H9 (cell line): ENCODE data around the gene FOS. TPM values are rescaled to one million over a fixed set of nuclear protein-coding genes. Genes with fewer than 3 reads are reported as not detected.
A peak's percentile ranks its signal among the peaks of the same experiment; 100 is the strongest.

ENCODE experiments used
- DNase-seq: peaks from one replicate; pipeline ENCODE4 v3.0.0-alpha.2; 2017
- H2AFZ ChIP-seq: one replicate; pipeline ENCODE4 v1.6.1; 2013; ENCODE audit warnings: mild to moderate bottlenecking, low read length, control low read depth, moderate library complexity
- H2AK5ac ChIP-seq: 2 replicates; pipeline ENCODE4 v1.6.1; 2013; ENCODE audit warnings: low read length, control low read depth, mixed read lengths; ENCODE audit not compliant: insufficient read length
- H2BK120ac ChIP-seq: one replicate; pipeline ENCODE4 v1.6.1; 2013; ENCODE audit warnings: low read depth, mild to moderate bottlenecking, low read length, control low read depth, inconsistent platforms; ENCODE audit not compliant: poor library complexity, severe bottlenecking
- H2BK12ac ChIP-seq: 2 replicates; pipeline ENCODE4 v1.6.1; 2013; ENCODE audit warnings: low read length, control low read depth, mixed read lengths, low read depth; ENCODE audit not compliant: insufficient read length
- H2BK15ac ChIP-seq: 2 replicates; pipeline ENCODE4 v1.6.1; 2013; ENCODE audit warnings: low read depth, low read length, control low read depth
- H2BK20ac ChIP-seq: one replicate; pipeline ENCODE4 v1.6.1; 2013; ENCODE audit warnings: low read depth, mild to moderate bottlenecking, low read length, control low read depth, inconsistent platforms; ENCODE audit not compliant: poor library complexity, severe bottlenecking
- H2BK5ac ChIP-seq: 2 replicates; pipeline ENCODE4 v1.6.1; 2013; ENCODE audit warnings: low read length, control low read depth, mixed read lengths; ENCODE audit not compliant: insufficient read length
- H3K14ac ChIP-seq: 2 replicates; pipeline ENCODE4 v1.6.1; 2013; ENCODE audit warnings: low read length, control low read depth; ENCODE audit not compliant: insufficient read depth
- H3K18ac ChIP-seq: 2 replicates; pipeline ENCODE4 v1.6.1; 2013; ENCODE audit warnings: low read depth, mild to moderate bottlenecking, mixed read lengths, low read length, control low read depth; ENCODE audit not compliant: insufficient read length
- H3K23ac ChIP-seq: 2 replicates; pipeline ENCODE4 v1.6.1; 2013; ENCODE audit warnings: low read length, control low read depth, mixed read lengths, low read depth; ENCODE audit not compliant: insufficient read length
- H3K23me2 ChIP-seq: 2 replicates; pipeline ENCODE4 v1.6.1; 2013; ENCODE audit warnings: low read depth, mild to moderate bottlenecking, mixed read lengths, low read length, control low read depth; ENCODE audit not compliant: insufficient read length, poor library complexity, severe bottlenecking
- H3K27ac ChIP-seq: 2 replicates; pipeline ENCODE4 v1.5.1; 2013; ENCODE audit warnings: low read length, control low read depth, mixed read lengths, low read depth; ENCODE audit not compliant: insufficient read length
- H3K27me3 ChIP-seq: 2 replicates; pipeline ENCODE4 v1.6.1; 2013; ENCODE audit warnings: low read length, control low read depth, inconsistent platforms; ENCODE audit not compliant: insufficient read depth
- H3K4ac ChIP-seq: 2 replicates; pipeline ENCODE4 v1.6.1; 2013; ENCODE audit warnings: low read depth, mild to moderate bottlenecking, control low read depth, inconsistent platforms, low read length, moderate library complexity
- H3K4me1 ChIP-seq: 2 replicates; pipeline ENCODE4 v1.6.1; 2013; ENCODE audit warnings: low read length, control low read depth, inconsistent platforms; ENCODE audit not compliant: insufficient read depth
- H3K4me2 ChIP-seq: 2 replicates; pipeline ENCODE4 v1.6.1; 2013; ENCODE audit warnings: low read length, control low read depth, mixed read lengths; ENCODE audit not compliant: insufficient read length, insufficient read depth
- H3K56ac ChIP-seq: 2 replicates; pipeline ENCODE4 v1.6.1; 2013; ENCODE audit warnings: low read depth, mild to moderate bottlenecking, mixed read lengths, low read length, control low read depth; ENCODE audit not compliant: insufficient read length
- H3K79me1 ChIP-seq: 2 replicates; pipeline ENCODE4 v1.6.1; 2013; ENCODE audit warnings: low read depth, mild to moderate bottlenecking, moderate library complexity, low read length, control low read depth, inconsistent platforms; ENCODE audit not compliant: insufficient read depth, poor library complexity, severe bottlenecking
- H3K79me2 ChIP-seq: 2 replicates; pipeline ENCODE4 v1.6.1; 2013; ENCODE audit warnings: low read length, control low read depth, inconsistent platforms; ENCODE audit not compliant: insufficient read depth
- H3K9ac ChIP-seq: 2 replicates; pipeline ENCODE4 v1.6.1; 2013; ENCODE audit warnings: low read length, control low read depth, mixed read lengths; ENCODE audit not compliant: insufficient read length; ENCODE audit errors: extremely low read depth
- H3K9me3 ChIP-seq: one replicate; pipeline ENCODE4 v1.6.1; 2013; ENCODE audit warnings: low read depth, low read length, inconsistent platforms; ENCODE audit not compliant: control insufficient read depth
- H3T11ph ChIP-seq: one replicate; pipeline ENCODE4 v1.6.1; 2013; ENCODE audit warnings: mild to moderate bottlenecking, low read length, control low read depth, inconsistent platforms
- H4K20me1 ChIP-seq: one replicate; pipeline ENCODE4 v1.6.1; 2013; ENCODE audit not compliant: control insufficient read depth, insufficient read length, insufficient read depth
- H4K5ac ChIP-seq: 2 replicates; pipeline ENCODE4 v1.6.1; 2013; ENCODE audit warnings: low read depth, mild to moderate bottlenecking, mixed read lengths, low read length, control low read depth; ENCODE audit not compliant: insufficient read length
- H4K8ac ChIP-seq: replicated peaks from 2 replicates; pipeline ENCODE4 v1.6.1; 2013; ENCODE audit warnings: low read length, control low read depth, mixed read lengths, low read depth; ENCODE audit not compliant: insufficient read length
- H4K91ac ChIP-seq: 2 replicates; pipeline ENCODE4 v1.6.1; 2013; ENCODE audit warnings: low read depth, mild to moderate bottlenecking, moderate library complexity, mixed read lengths, low read length, control low read depth; ENCODE audit not compliant: insufficient read length
- H3K27ac Mint-ChIP-seq, 3 experiments: 2 replicates in 2 of 3; 3 replicates in 1 of 3; pipeline ENCODE4 v1.8.0; 2020 to 2021; ENCODE audit warnings: mixed read lengths in 3 of 3, mild to moderate bottlenecking in 1 of 3, moderate library complexity in 1 of 3
- H3K27me3 Mint-ChIP-seq: 2 replicates; pipeline ENCODE4 v1.8.0; 2021; ENCODE audit warnings: low read depth, mild to moderate bottlenecking, moderate library complexity, mixed read lengths
- H3K36me3 Mint-ChIP-seq, 3 experiments: 2 replicates in 2 of 3; 3 replicates in 1 of 3; pipeline ENCODE4 v1.8.0; 2020 to 2021; ENCODE audit warnings: low read depth in 3 of 3, mixed read lengths in 3 of 3; ENCODE audit not compliant: insufficient read depth in 1 of 3
- H3K4me1 Mint-ChIP-seq, 2 experiments: 2 replicates each; pipeline ENCODE4 v1.8.0; 2020; ENCODE audit warnings: mixed read lengths in 2 of 2
- H3K4me3 Mint-ChIP-seq, 2 experiments: 2 replicates in 1 of 2; 3 replicates in 1 of 2; pipeline ENCODE4 v1.8.0; 2020 to 2021; ENCODE audit warnings: mild to moderate bottlenecking in 2 of 2, mixed read lengths in 2 of 2, moderate library complexity in 1 of 2
- H3K9me3 Mint-ChIP-seq, 2 experiments: 2 replicates in 1 of 2; 3 replicates in 1 of 2; pipeline ENCODE4 v1.8.0; 2020; ENCODE audit warnings: mild to moderate bottlenecking in 2 of 2, mixed read lengths in 2 of 2, moderate library complexity in 1 of 2
- total RNA-seq: library from RNA; stranded (reverse); gene quantifications from 2 replicates; pipeline ENCODE4 v1.2.1, GENCODE V29; 2021
- TF ChIP-seq, protein P1 (sequence below): fragments of 200-600 bp; sonication (generic); conservative IDR thresholded peaks from 3 replicates; pipeline ENCODE4 v1.8.0; 2021; ENCODE audit warnings: antibody characterized with exemption, mild to moderate bottlenecking

Gene FOS
- total RNA-seq, 1 experiment from 2014 or later = 33.9 TPM

- H3K56ac ChIP-seq = no peak overlapping the region
- H3K27ac Mint-ChIP-seq = no peak overlapping the region
- no peak overlapping the region for H3T11ph ChIP-seq
- no peaks in the 10 kb centered on the region; a peak in 1 of 5 replicates for H3K9me3 Mint-ChIP-seq
- H4K20me1 ChIP-seq = no peaks in the 10 kb centered on the region
- H3K23ac ChIP-seq = no peak overlapping the region
- no peak overlapping the region for H4K5ac ChIP-seq
- H4K8ac ChIP-seq = no peak overlapping the region
- H3K9me3 ChIP-seq = no peaks in the 10 kb centered on the region
- no peak overlapping the region for H3K4me2 ChIP-seq
- peaks cover 3% of the 10 kb centered on the region; the same call in 1 of the 2 replicates for H3K4me1 ChIP-seq
- peak overlapping the region in 1 of 2 experiments; percentile 53; a peak in 1 of 5 replicates for H3K4me3 Mint-ChIP-seq
- no peak overlapping the region for H2AK5ac ChIP-seq
- no peak overlapping the region for H3K27ac ChIP-seq
- H3K9ac ChIP-seq = no peak overlapping the region
- H3K18ac ChIP-seq = no peak overlapping the region
- no peak overlapping the region for H2BK120ac ChIP-seq
- H4K91ac ChIP-seq = no peak overlapping the region
- no peak overlapping the region for H2BK12ac ChIP-seq
- H2BK5ac ChIP-seq = no peak overlapping the region
- no peaks in the 10 kb centered on the region for H3K79me1 ChIP-seq
- peaks cover 30 to 31% of the 10 kb centered on the region in 2 experiments for H3K4me1 Mint-ChIP-seq
- TF ChIP-seq, protein P1, sequence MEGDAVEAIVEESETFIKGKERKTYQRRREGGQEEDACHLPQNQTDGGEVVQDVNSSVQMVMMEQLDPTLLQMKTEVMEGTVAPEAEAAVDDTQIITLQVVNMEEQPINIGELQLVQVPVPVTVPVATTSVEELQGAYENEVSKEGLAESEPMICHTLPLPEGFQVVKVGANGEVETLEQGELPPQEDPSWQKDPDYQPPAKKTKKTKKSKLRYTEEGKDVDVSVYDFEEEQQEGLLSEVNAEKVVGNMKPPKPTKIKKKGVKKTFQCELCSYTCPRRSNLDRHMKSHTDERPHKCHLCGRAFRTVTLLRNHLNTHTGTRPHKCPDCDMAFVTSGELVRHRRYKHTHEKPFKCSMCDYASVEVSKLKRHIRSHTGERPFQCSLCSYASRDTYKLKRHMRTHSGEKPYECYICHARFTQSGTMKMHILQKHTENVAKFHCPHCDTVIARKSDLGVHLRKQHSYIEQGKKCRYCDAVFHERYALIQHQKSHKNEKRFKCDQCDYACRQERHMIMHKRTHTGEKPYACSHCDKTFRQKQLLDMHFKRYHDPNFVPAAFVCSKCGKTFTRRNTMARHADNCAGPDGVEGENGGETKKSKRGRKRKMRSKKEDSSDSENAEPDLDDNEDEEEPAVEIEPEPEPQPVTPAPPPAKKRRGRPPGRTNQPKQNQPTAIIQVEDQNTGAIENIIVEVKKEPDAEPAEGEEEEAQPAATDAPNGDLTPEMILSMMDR = no peak
- H3K4ac ChIP-seq = no peak overlapping the region
- DNase-seq = no peak
- H2BK20ac ChIP-seq = no peak overlapping the region
- no peaks in the 10 kb centered on the region for H3K79me2 ChIP-seq
- H3K23me2 ChIP-seq = no peaks in the 10 kb centered on the region
- no peak overlapping the region for H3K14ac ChIP-seq
- no peak overlapping the region for H2BK15ac ChIP-seq
- peaks cover 15 to 26% (median 22%) of the 10 kb centered on the region in 3 experiments for H3K36me3 Mint-ChIP-seq
- no peak overlapping the region for H2AFZ ChIP-seq
- H3K27me3 ChIP-seq = no peaks in the 10 kb centered on the region
- H3K27me3 Mint-ChIP-seq = peaks cover 7% of the 10 kb centered on the region
These were observed 6.7 kb downstream of the FOS start for GRCh38 chr14:75285331-75285730.
